Endothelial cell of umbilical vein (primary cell): ENCODE measurements around the gene CCN2. TPM values are rescaled to one million over a fixed set of nuclear protein-coding genes. Genes with fewer than 3 reads are reported as not detected.

Experiments used
- BruUV-seq: library from RNA; stranded (reverse); fragments of 400-500 nt; replicated peaks from 2 replicates; lab custom pipeline; 2021; lab: Mats Ljungman, UMichigan
- CTCF ChIA-PET: fragments of 300-600, 350-600 bp; sonication (Branson Sonifier 250); formaldehyde crosslinking; loops from one replicate; lab custom pipeline; 2021; ENCODE audit warnings: antibody characterized with exemption, inconsistent platforms; lab: Charles Lee
- POLR2A ChIA-PET: fragments of 300-600, 350-600 bp; sonication (Branson Sonifier 250); formaldehyde crosslinking; loops from one replicate; lab custom pipeline; 2021; ENCODE audit warnings: antibody characterized with exemption, inconsistent platforms; lab: Charles Lee
- DNase-seq: peaks from one replicate; pipeline ENCODE4 v3.0.0-alpha.2; 2011; ENCODE audit warnings: low read depth, low spot score
- FAIRE-seq: peaks from 2 replicates; lab custom pipeline; 2011; peaks lifted over from hg19 to GRCh38; lab: Jason Lieb, UNC
- H2AFZ ChIP-seq: 2 replicates; pipeline ENCODE4 v1.6.0; 2012; ENCODE audit warnings: low read depth, low read length, control low read depth, inconsistent platforms
- H3K27ac ChIP-seq: 2 replicates; pipeline ENCODE4 v1.5.1; 2011; ENCODE audit warnings: low read depth, mild to moderate bottlenecking, control low read depth, low read length, moderate library complexity; ENCODE audit not compliant: insufficient read depth
- H3K27me3 ChIP-seq, 2 experiments: 2 replicates each; pipeline versions ENCODE4 v1.6.0 to v1.6.1; 2011; ENCODE audit warnings: low read length in 2 of 2, mixed read lengths in 1 of 2; ENCODE audit not compliant: control insufficient read depth in 2 of 2, insufficient read depth in 2 of 2
- H3K36me3 ChIP-seq, 2 experiments: 2 replicates in 1 of 2; 3 replicates in 1 of 2; pipeline ENCODE4 v1.5.1; 2011; ENCODE audit warnings: low read length in 2 of 2, mild to moderate bottlenecking in 1 of 2, moderate library complexity in 1 of 2; ENCODE audit not compliant: control insufficient read depth in 2 of 2, insufficient read depth in 2 of 2; ENCODE audit errors: extremely low read depth in 1 of 2
- H3K4me1 ChIP-seq: 3 replicates; pipeline ENCODE4 v1.5.1; 2011; ENCODE audit warnings: mild to moderate bottlenecking, low read length; ENCODE audit not compliant: control insufficient read depth, insufficient read depth; ENCODE audit errors: extremely low read depth
- H3K4me2 ChIP-seq: 2 replicates; pipeline ENCODE4 v1.6.1; 2011; ENCODE audit warnings: low read length, control low read depth, mixed read lengths; ENCODE audit not compliant: insufficient read depth
- H3K4me3 ChIP-seq, 3 experiments: fragments of 200-600 bp in 1 of 3; sonication (generic), shearing (Covaris generic) in 1 of 3; replicated peaks in 1 of 3; 2 replicates each; pipeline ENCODE4 v1.5.1; 2011 to 2016; ENCODE audit warnings: control low read depth in 3 of 3, low read length in 3 of 3, mild to moderate bottlenecking in 2 of 3, inconsistent platforms in 1 of 3, low read depth in 1 of 3, moderate library complexity in 1 of 3; ENCODE audit not compliant: insufficient read depth in 1 of 3
- H3K79me2 ChIP-seq: 2 replicates; pipeline ENCODE4 v1.6.0; 2012; ENCODE audit warnings: low read length, inconsistent platforms; ENCODE audit not compliant: control insufficient read depth, insufficient read depth
- H3K9ac ChIP-seq: replicated peaks from 2 replicates; pipeline ENCODE3; 2011; ENCODE audit warnings: low read length, control low read depth; ENCODE audit not compliant: insufficient read depth; ENCODE audit errors: extremely low read depth
- H3K9me1 ChIP-seq: replicated peaks from 3 replicates; pipeline ENCODE4 v1.6.0; 2011; ENCODE audit warnings: mild to moderate bottlenecking, low read length; ENCODE audit not compliant: control insufficient read depth, insufficient read depth; ENCODE audit errors: extremely low read depth
- H3K9me3 ChIP-seq: replicated peaks from 2 replicates; pipeline ENCODE4 v1.5.1; 2012; ENCODE audit warnings: low read length, inconsistent platforms; ENCODE audit not compliant: control insufficient read depth, insufficient read depth
- H4K20me1 ChIP-seq: replicated peaks from 2 replicates; pipeline ENCODE3; 2011; ENCODE audit warnings: mild to moderate bottlenecking, low read length; ENCODE audit not compliant: control insufficient read depth, insufficient read depth; ENCODE audit errors: extremely low read depth
- EZH2 ChIP-seq: IDR thresholded peaks from 2 replicates; pipeline ENCODE4 v1.6.1; 2012; ENCODE audit warnings: borderline replicate concordance, low read depth, mild to moderate bottlenecking, moderate library complexity, low read length, inconsistent platforms; ENCODE audit not compliant: severe bottlenecking
- FOS ChIP-seq: IDR thresholded peaks from 2 replicates; pipeline ENCODE4 v1.6.1; 2011; ENCODE audit warnings: mild to moderate bottlenecking, low read length, moderate library complexity, borderline replicate concordance; ENCODE audit not compliant: insufficient read depth
- GATA2 ChIP-seq: IDR thresholded peaks from 2 replicates; pipeline ENCODE4 v1.7.0; 2011; ENCODE audit warnings: low read depth, mild to moderate bottlenecking, moderate library complexity, mixed read lengths, low read length; ENCODE audit not compliant: insufficient read length, insufficient read depth
- JUN ChIP-seq: IDR thresholded peaks from 2 replicates; pipeline ENCODE4 v1.6.1; 2011; ENCODE audit warnings: borderline replicate concordance, low read depth; ENCODE audit not compliant: insufficient read length, insufficient read depth
- MYC ChIP-seq: IDR thresholded peaks from one replicate; pipeline ENCODE4 v1.6.1; 2011; ENCODE audit warnings: mild to moderate bottlenecking, low read depth, low read length
- POLR2A ChIP-seq: IDR thresholded peaks from 2 replicates; pipeline ENCODE4 v1.6.1; 2012; ENCODE audit warnings: low read depth, mild to moderate bottlenecking, control low read depth, low read length
- POLR2AphosphoS5 ChIP-seq: IDR thresholded peaks from 2 replicates; pipeline ENCODE4 v1.6.1; 2012; ENCODE audit warnings: low read depth, mild to moderate bottlenecking, control low read depth, low read length, moderate library complexity; ENCODE audit not compliant: insufficient read depth
- dilution Hi-C: fragments of 300-500 bp; cut with MboI; formaldehyde crosslinking; loops from one replicate; pipeline ENCODE4 v1.15.0; 2019; ENCODE audit warnings: low sequenced_read_pairs; ENCODE audit not compliant: extremely low pct_ligation_motif_present
- intact Hi-C: fragments of 100-400 bp; cut with micrococcal nuclease; formaldehyde crosslinking; loops from one replicate; pipeline ENCODE4 v1.10.0; 2022
- polyA plus RNA-seq, 4 experiments: library from polyadenylated mRNA; depleted of rRNA in 3 of 4; stranded (reverse) in 3 of 4; unstranded in 1 of 4; fragments of >200 nt; gene quantifications; 2 replicates each; pipeline versions ENCODE4 v1.2.1 to v1.2.3, GENCODE V29; 2011 to 2012; ENCODE audit warnings: missing spikeins in 1 of 4
- total RNA-seq: library from RNA; stranded (reverse); gene quantifications from 2 replicates; pipeline ENCODE4 v1.2.3, GENCODE V29; 2021
- TF ChIP-seq, protein P1 (sequence below): IDR thresholded peaks from 2 replicates; pipeline ENCODE4 v1.6.1; 2011; ENCODE audit not compliant: insufficient read depth, insufficient read length
- TF ChIP-seq, protein P2 (sequence below), 2 donors: IDR thresholded peaks; 1 replicate in 1 of 2; 2 replicates in 1 of 2; pipeline ENCODE4 v1.5.1; 2011; ENCODE audit warnings: low read length in 2 of 2, mild to moderate bottlenecking in 2 of 2, moderate library complexity in 2 of 2, control low read depth in 1 of 2, inconsistent platforms in 1 of 2, low read depth in 1 of 2; ENCODE audit not compliant: insufficient read depth in 1 of 2; ENCODE audit errors: extremely low read depth in 1 of 2

CCN2 gene
- total and polyA plus RNA-seq, 2 donors (not counting 3 experiments of a cell fraction or from before 2014, with no cell fraction given), result 1,926 to 2,488 TPM

DNA sequence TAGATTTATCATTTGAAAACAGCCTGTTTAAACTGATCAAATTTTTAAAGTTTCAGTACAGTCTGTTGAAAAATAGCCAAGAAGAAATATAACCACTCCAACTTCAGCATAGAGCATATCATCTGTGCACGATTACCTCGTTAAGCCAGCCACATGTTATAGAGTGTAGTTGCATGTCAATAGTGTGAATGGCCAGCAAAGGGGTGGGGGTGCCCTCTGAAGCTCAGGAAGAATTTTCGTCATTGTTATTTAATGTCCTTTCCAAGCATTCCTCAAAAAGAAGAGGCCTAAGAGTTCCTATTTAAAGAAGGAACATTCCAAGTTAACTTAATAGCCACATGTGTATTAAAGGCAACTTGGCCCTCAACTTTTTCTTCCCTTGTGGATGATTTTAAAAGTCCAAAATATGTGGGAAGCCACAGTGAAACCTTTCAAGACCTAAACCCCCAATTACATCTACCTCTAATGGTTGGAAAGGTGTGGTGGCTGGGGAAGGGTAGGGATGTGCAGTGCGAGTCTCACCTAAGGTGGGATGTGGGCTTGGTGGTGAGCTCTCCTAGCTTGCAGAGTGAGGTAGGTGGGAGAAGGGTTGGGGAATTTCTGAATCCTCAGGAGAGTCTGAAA is 1.8 kb upstream of the CCN2 start:
- Histone ChIP-seq H3K4me1 (peaks cover 44% of the 10 kb centered on the region), H4K20me1 (no peaks in the 10 kb centered on the region), H3K9ac (no peak overlapping the region), H3K4me2 (no peak overlapping the region), H3K36me3 (peaks cover 10 to 11% of the 10 kb centered on the region in 2 experiments), H3K9me1 (no peaks in the 10 kb centered on the region), H3K9me3 (no peaks in the 10 kb centered on the region), H3K27me3 (no peaks in the 10 kb centered on the region), H3K4me3 (no peak overlapping the region), H2AFZ (no peak overlapping the region), H3K79me2 (peaks cover 33% of the 10 kb centered on the region), H3K27ac (peak overlapping the region; percentile 98)
- DNase-seq (no peak), FAIRE-seq (no peak)
- TF ChIP-seq, protein P1, sequence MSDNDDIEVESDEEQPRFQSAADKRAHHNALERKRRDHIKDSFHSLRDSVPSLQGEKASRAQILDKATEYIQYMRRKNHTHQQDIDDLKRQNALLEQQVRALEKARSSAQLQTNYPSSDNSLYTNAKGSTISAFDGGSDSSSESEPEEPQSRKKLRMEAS, result no peak
- TF ChIP-seq EZH2 (no peak), POLR2AphosphoS5 (no peak), MYC (no peak), FOS (no peak), JUN (no peak), POLR2A (no peak), GATA2 (no peak)
- TF ChIP-seq, protein P2, sequence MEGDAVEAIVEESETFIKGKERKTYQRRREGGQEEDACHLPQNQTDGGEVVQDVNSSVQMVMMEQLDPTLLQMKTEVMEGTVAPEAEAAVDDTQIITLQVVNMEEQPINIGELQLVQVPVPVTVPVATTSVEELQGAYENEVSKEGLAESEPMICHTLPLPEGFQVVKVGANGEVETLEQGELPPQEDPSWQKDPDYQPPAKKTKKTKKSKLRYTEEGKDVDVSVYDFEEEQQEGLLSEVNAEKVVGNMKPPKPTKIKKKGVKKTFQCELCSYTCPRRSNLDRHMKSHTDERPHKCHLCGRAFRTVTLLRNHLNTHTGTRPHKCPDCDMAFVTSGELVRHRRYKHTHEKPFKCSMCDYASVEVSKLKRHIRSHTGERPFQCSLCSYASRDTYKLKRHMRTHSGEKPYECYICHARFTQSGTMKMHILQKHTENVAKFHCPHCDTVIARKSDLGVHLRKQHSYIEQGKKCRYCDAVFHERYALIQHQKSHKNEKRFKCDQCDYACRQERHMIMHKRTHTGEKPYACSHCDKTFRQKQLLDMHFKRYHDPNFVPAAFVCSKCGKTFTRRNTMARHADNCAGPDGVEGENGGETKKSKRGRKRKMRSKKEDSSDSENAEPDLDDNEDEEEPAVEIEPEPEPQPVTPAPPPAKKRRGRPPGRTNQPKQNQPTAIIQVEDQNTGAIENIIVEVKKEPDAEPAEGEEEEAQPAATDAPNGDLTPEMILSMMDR (IDR thresholded peaks at IDR 0.05; ENCODE audit: extremely low read depth in 1 of 2, insufficient read depth in 1 of 2, low read depth in 1 of 2, low read length in 2 of 2), result no peak
- CTCF ChIA-PET, result interaction anchor here (7.2 kb wide), 1 partner anchor 265 kb away, joined by 74 read pairs; no protein-coding TSS in a partner anchor
- intact Hi-C loops, result no loop called here
- no TSS peak for BruUV-seq
- dilution Hi-C loops, result no loop called here
- POLR2A ChIA-PET, result interaction anchor here (7.3 kb wide), 1 partner anchor 108 kb away, joined by 167 read pairs; no protein-coding TSS in a partner anchor
